DOHH2 (cell line): ENCODE measurements around the gene RAB3A.

Experiments
- H3F3A ChIP-seq: fragments of 200-600 bp; sonication (generic), shearing (Covaris generic); 2 replicates; pipeline ENCODE4 v1.6.0; 2016; ENCODE audit warnings: antibody characterized with exemption, mild to moderate bottlenecking; ENCODE audit not compliant: control insufficient read depth, insufficient read depth
- H3K27ac ChIP-seq: fragments of 200-600 bp; sonication (generic); 2 replicates; pipeline ENCODE4 v1.5.1; 2014; ENCODE audit warnings: low read depth, mild to moderate bottlenecking, low read length, moderate library complexity
- H3K27me3 ChIP-seq: fragments of 200-600 bp; sonication (generic); 2 replicates; pipeline ENCODE4 v1.6.1; 2014; ENCODE audit warnings: mild to moderate bottlenecking, low read length, mixed read lengths; ENCODE audit not compliant: control insufficient read depth
- H3K36me3 ChIP-seq: fragments of 200-600 bp; sonication (generic); 2 replicates; pipeline ENCODE4 v1.6.1; 2014; ENCODE audit warnings: mild to moderate bottlenecking, low read length, moderate library complexity, mixed read lengths; ENCODE audit not compliant: control insufficient read depth
- H3K4me1 ChIP-seq: fragments of 200-600 bp; sonication (generic); 2 replicates; pipeline ENCODE4 v1.6.1; 2014; ENCODE audit warnings: mild to moderate bottlenecking, low read length, mixed read lengths; ENCODE audit not compliant: control insufficient read depth
- H3K4me2 ChIP-seq: fragments of 200-600 bp; sonication (generic); 2 replicates; pipeline ENCODE4 v1.6.0; 2014; ENCODE audit warnings: mild to moderate bottlenecking, low read length, moderate library complexity
- H3K4me3 ChIP-seq: fragments of 200-600 bp; sonication (generic); 2 replicates; pipeline ENCODE4 v1.5.1; 2014; ENCODE audit warnings: mild to moderate bottlenecking, low read length, mixed read lengths
- H3K79me2 ChIP-seq: fragments of 200-600 bp; sonication (generic); 2 replicates; pipeline ENCODE4 v1.6.1; 2014; ENCODE audit warnings: mild to moderate bottlenecking, low read length, mixed read lengths; ENCODE audit not compliant: control insufficient read depth
- H3K9me2 ChIP-seq: fragments of 200-600 bp; sonication (generic); replicated peaks from 2 replicates; pipeline ENCODE4 v1.6.1; 2014; ENCODE audit warnings: mild to moderate bottlenecking, low read length, mixed read lengths; ENCODE audit not compliant: control insufficient read depth
- H3K9me3 ChIP-seq: fragments of 200-600 bp; sonication (generic); 2 replicates; pipeline ENCODE4 v1.6.1; 2014; ENCODE audit warnings: antibody characterized with exemption, low read length, mixed read lengths; ENCODE audit not compliant: control insufficient read depth, insufficient read depth
- H4K20me1 ChIP-seq: fragments of 200-600 bp; sonication (generic); 2 replicates; pipeline ENCODE4 v1.6.0; 2014; ENCODE audit warnings: low read depth, mild to moderate bottlenecking, antibody characterized with exemption, low read length, moderate library complexity; ENCODE audit not compliant: control insufficient read depth, insufficient read depth
- CTCF ChIP-seq: fragments of 200-600 bp; sonication (generic); IDR thresholded peaks from one replicate; pipeline ENCODE4 v1.5.1; 2014; ENCODE audit warnings: antibody characterized with exemption, mild to moderate bottlenecking, low read depth, low read length; ENCODE audit not compliant: poor library complexity, severe bottlenecking
- EZH2phosphoT487 ChIP-seq: fragments of 200-600 bp; sonication (generic); IDR thresholded peaks from 2 replicates; pipeline ENCODE4 v1.6.1; 2017; ENCODE audit warnings: borderline replicate concordance, mild to moderate bottlenecking, antibody characterized with exemption, low read length, moderate library complexity, mixed read lengths

RAB3A gene

GRCh38 chr19:18239303-18239702 lies 35.5 kb upstream of the RAB3A start:
- Histone ChIP-seq H3K9me3 (no peaks in the 10 kb centered on the region), H3K27ac (no peak overlapping the region), H3K4me1 (peaks cover 3% of the 10 kb centered on the region; the same call in 1 of the 2 replicates), H3K9me2 (no peaks in the 10 kb centered on the region), H3K36me3 (no peaks in the 10 kb centered on the region), H3K4me3 (no peak overlapping the region), H3K27me3 (peaks cover 33% of the 10 kb centered on the region), H4K20me1 (no peaks in the 10 kb centered on the region), H3F3A (no peaks in the 10 kb centered on the region), H3K4me2 (no peak overlapping the region), H3K79me2 (no peaks in the 10 kb centered on the region)
- no peak for TF ChIP-seq EZH2phosphoT487
- no peak for TF ChIP-seq CTCF

- Histone ChIP-seq H3K9me3 (no peaks in the 10 kb centered on the region), H3K4me3 (no peak overlapping the region), H3K79me2 (no peaks in the 10 kb centered on the region), H3K36me3 (no peaks in the 10 kb centered on the region), H3K4me2 (no peak overlapping the region), H3K4me1 (peaks cover 35% of the 10 kb centered on the region), H3F3A (peaks cover 4% of the 10 kb centered on the region), H3K9me2 (no peaks in the 10 kb centered on the region), H4K20me1 (no peaks in the 10 kb centered on the region), H3K27ac (no peak overlapping the region), H3K27me3 (peaks cover 36% of the 10 kb centered on the region)
- TF ChIP-seq EZH2phosphoT487 (no peak), CTCF (no peak)
These were observed 30.4 kb upstream of the RAB3A start for GRCh38 chr19:18234194-18234593.

GRCh38 chr19:18233224-18233825 lies 29.5 kb upstream of the RAB3A start:
- Histone ChIP-seq H3F3A (peaks cover 8% of the 10 kb centered on the region), H3K9me2 (no peaks in the 10 kb centered on the region), H3K27ac (no peak overlapping the region), H3K4me2 (no peak overlapping the region), H3K9me3 (no peaks in the 10 kb centered on the region), H3K79me2 (no peaks in the 10 kb centered on the region), H3K27me3 (peaks cover 32% of the 10 kb centered on the region), H3K4me3 (no peak overlapping the region), H3K36me3 (no peaks in the 10 kb centered on the region), H3K4me1 (peaks cover 35% of the 10 kb centered on the region), H4K20me1 (no peaks in the 10 kb centered on the region)
- no peak for TF ChIP-seq CTCF
- TF ChIP-seq EZH2phosphoT487, result no peak
